Activated naive CD8-positive, alpha-beta T cell treated with anti-CD3 and anti-CD28 coated beads for 36 hours (primary cell): Measurements from ENCODE around the gene PEPD. TPM values are rescaled to one million over a fixed set of nuclear protein-coding genes. Genes with fewer than 3 reads are reported as not detected.

Experiments used
- DNase-seq: peaks from one replicate; pipeline ENCODE4 v3.0.0; 2021
- H3K27ac Mint-ChIP-seq: one replicate; pipeline ENCODE4 v1.8.0; 2022; ENCODE audit warnings: mild to moderate bottlenecking, moderate library complexity, mixed read lengths
- H3K27me3 Mint-ChIP-seq: one replicate; pipeline ENCODE4 v1.8.0; 2022; ENCODE audit warnings: mild to moderate bottlenecking, mixed read lengths
- H3K36me3 Mint-ChIP-seq: one replicate; pipeline ENCODE4 v1.8.0; 2021; ENCODE audit warnings: mild to moderate bottlenecking, mixed read lengths
- H3K4me1 Mint-ChIP-seq: one replicate; pipeline ENCODE4 v1.8.0; 2021; ENCODE audit warnings: mixed read lengths
- H3K4me3 Mint-ChIP-seq: one replicate; pipeline ENCODE4 v1.8.0; 2022; ENCODE audit warnings: mild to moderate bottlenecking, moderate library complexity, mixed read lengths
- H3K9me3 Mint-ChIP-seq: one replicate; pipeline ENCODE4 v1.8.0; 2022; ENCODE audit warnings: mixed read lengths
- total RNA-seq, 2 experiments: library from RNA; stranded (reverse); gene quantifications; one replicate each; pipeline ENCODE4 v1.2.3, GENCODE V29; 2021

The PEPD gene
- total RNA-seq, 2 experiments from 2014 or later, result 36.3 to 39.4 TPM

DNA sequence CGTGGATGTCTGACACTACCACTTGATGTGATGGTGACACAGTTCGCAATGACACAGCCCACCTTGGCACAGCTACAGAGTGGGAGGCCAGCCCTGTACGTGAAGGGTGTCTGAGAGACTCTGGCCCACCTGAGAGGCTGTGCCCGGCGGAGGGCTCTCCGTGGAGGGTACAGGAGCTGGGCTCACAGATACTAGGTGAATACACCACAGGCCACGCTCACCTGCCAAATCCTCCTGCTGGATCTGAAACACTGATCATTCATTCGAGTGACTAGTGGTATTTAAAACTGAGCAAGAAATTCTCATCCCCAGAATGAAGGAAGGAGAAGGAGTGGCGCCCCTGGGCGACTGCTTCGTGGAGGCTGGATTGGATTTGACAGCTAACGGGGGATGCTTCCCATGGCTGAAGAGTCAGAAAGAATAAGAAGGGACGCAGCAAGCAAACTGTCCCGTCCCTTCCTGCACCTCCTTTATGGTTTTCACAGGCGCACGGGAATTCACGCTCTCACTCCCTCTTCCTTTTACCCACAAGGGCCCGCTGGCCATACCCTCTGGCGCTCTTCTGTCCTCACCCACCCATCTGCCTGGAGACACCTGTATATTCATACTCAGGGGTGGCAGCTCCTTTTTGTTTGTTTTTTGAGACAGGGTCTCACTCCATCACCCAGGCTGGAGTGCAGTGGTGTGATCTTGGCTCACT is 123.1 kb downstream of the PEPD start:
- H3K4me1 Mint-ChIP-seq, result no peaks in the 10 kb centered on the region
- H3K27ac Mint-ChIP-seq, result no peak overlapping the region
- no peaks in the 10 kb centered on the region for H3K9me3 Mint-ChIP-seq
- no peak overlapping the region for H3K4me3 Mint-ChIP-seq
- H3K27me3 Mint-ChIP-seq, result no peaks in the 10 kb centered on the region
- H3K36me3 Mint-ChIP-seq, result no peaks in the 10 kb centered on the region
- DNase-seq, result no peak

DNA sequence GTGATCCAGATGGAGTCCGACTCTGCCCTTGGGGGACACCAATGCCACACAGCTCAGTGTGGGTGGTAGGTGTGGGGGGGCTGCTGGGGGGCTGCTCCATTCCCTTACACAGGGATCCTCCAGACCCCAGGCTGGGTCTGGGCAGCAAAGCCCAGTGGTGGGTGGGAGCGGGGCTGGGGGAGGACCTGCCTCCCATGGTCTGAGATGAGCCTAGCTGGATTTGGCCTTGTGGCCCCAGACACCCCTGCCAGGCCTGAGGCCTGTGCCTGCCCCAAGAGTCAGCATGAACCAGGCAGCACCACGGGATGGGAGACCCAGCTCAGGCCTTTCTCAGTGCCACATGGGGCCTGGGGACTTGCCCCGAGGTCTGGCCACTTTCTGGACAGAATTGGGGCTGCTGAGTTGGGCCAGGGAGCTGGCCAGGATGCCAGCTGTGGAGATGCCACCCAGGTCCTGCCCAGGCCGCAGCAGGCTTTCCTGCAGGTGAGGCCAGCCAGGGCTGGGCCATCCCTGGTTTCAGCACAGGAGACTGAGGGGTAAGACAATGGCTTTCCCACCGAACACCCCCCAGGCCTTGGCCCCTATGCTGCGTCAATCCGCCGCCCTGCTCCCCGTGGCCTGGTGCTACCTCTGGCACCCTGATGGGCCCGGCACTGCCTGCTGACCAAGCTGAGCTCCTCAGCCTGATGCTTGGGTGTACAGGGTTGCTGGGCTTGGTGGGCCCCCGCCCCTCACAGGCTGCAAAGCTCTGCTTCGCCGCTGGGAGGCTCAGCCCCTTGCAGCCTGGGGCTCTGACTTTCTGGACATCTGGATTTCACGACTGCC is 123.8 kb downstream of the PEPD start:
- Mint-ChIP-seq H3K9me3 (no peaks in the 10 kb centered on the region), H3K27ac (no peak overlapping the region), H3K4me1 (no peaks in the 10 kb centered on the region), H3K27me3 (no peaks in the 10 kb centered on the region), H3K36me3 (no peaks in the 10 kb centered on the region), H3K4me3 (no peak overlapping the region)
- DNase-seq, result no peak

DNA sequence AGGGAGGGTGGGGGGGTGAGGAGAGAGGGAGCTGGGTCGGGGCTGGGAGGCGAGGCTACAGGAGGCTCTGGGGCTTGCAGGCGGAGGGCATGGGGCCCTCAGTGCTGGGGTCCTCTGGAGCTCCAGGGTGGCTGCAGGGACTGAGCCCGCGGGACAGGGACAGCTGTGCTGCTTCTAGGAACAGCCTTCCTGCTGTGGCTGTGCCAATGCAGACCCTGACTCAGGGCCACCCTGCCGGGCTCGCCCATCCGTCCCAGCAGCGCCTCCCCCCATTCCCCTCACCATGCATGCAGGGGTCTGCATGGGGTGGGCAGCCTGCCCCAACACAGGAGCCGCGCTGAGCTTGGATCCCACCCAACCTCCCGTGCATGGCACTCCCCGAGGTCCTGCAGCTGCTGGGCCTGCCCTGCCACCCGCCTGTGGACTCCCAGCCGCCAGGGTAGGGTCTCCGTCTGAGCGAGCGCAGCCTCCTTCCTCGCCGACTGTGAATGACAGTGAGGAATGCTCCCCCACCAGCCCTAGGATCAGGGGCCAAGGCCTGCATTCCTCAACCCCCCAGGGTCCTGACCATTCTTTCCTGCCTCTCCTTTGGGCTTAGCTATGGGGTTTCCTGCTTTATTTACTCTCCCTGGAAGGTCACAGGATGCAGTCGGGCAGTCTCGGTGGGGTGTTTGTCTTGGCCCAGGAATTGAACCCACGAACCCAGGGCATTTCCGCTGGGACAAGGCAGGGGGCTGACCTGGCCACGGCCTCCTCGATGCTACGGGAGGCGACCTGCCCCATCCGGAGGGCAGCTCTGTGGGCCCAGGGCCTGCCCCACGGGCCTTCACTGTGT is 124.7 kb downstream of the PEPD start:
- DNase-seq, result no peak
- Mint-ChIP-seq H3K9me3 (no peaks in the 10 kb centered on the region), H3K4me3 (no peak overlapping the region), H3K27ac (no peak overlapping the region), H3K27me3 (no peaks in the 10 kb centered on the region), H3K4me1 (no peaks in the 10 kb centered on the region), H3K36me3 (no peaks in the 10 kb centered on the region)

DNA sequence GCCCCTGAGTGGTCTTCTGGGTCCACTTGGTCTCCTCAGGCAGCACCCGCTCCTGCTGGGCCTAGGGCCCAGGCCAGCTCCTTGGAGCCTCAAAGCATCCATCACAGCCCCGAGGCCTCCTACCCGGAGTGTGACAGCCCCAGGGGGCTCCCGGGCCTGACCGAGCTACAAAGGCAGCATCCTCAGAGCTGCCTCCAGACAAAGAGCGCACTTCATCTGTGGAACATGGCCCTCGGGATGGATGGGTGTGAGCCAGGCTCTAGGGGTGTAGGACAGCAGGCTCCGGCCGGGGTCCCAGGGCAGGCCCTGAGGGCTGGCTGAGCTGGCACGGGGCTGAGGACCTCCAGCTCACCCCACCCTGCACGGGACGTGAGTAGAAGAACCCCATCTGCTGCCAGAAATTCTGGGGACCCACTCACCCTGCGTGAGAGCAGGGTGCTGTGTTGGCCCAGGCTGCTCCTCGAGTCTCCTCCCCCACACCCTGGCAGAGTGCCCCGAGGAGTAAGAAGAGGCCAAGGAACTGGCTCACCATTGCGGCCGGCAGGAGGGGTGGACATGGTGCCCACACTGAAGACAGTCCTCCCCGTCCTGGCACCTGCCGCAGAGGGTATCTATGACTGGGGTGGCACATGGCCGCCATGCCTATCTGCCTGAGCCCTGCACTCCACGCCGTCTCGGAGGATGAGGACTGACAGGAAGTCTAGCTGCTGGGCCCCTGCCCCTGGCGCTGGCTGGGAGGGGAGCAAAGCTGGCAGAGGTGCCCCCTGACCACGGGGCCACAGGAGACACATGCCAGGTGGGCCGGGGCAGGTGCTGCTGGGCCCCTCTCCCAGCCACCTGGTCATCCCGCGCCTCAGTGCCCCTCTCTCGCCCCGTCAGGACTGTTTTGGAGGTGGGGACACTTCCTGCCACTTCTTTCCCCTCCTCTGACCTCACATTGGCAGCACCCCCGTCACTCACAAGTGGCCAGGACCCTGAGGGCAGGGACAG is 125.7 kb downstream of the PEPD start:
- no peaks in the 10 kb centered on the region for H3K27me3 Mint-ChIP-seq
- DNase-seq, result no peak
- no peak overlapping the region for H3K27ac Mint-ChIP-seq
- no peaks in the 10 kb centered on the region for H3K4me1 Mint-ChIP-seq
- H3K36me3 Mint-ChIP-seq, result no peaks in the 10 kb centered on the region
- no peaks in the 10 kb centered on the region for H3K9me3 Mint-ChIP-seq
- no peak overlapping the region for H3K4me3 Mint-ChIP-seq

DNA sequence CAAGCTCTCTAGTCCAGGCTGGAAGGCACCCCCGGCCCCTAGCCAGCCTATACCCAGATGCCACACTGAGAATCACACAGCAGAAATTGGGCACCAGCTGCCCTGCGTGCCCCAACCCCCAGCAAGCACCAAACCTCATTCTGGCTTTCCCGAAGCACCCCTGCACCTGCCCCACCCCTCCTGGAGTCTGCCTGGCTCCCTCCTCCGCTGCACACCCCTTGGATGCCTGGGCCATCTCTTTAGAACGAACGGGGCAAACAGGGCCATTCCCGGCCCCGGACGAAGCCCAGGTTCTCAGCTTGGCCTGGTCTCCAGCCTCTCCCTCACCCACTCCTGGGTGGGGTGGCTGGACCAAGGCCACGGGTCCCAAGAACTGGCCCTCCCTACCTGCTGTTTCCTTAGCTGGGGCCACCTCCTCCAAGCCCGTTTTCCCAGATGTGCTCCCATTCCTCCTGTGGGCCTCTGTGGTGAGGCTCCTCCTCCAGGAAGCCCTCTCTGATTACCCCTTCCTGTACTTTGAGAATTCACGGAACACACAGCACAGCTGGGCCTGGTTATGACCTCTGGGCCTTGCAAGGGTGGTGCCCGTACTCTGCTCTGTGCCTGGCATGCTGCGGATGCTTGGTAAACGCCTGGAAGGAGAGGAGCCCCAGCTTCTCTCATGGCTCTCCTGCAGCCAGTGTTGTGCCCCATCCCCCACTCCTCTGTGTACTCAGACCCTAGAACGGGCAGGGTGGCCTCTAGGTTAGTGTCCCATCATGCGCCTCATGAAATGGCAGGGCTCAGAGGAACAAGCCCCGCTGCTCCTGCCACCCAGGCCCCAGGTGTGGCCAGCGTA is 126.6 kb downstream of the PEPD start:
- no peak overlapping the region for H3K27ac Mint-ChIP-seq
- DNase-seq, result no peak

DNA sequence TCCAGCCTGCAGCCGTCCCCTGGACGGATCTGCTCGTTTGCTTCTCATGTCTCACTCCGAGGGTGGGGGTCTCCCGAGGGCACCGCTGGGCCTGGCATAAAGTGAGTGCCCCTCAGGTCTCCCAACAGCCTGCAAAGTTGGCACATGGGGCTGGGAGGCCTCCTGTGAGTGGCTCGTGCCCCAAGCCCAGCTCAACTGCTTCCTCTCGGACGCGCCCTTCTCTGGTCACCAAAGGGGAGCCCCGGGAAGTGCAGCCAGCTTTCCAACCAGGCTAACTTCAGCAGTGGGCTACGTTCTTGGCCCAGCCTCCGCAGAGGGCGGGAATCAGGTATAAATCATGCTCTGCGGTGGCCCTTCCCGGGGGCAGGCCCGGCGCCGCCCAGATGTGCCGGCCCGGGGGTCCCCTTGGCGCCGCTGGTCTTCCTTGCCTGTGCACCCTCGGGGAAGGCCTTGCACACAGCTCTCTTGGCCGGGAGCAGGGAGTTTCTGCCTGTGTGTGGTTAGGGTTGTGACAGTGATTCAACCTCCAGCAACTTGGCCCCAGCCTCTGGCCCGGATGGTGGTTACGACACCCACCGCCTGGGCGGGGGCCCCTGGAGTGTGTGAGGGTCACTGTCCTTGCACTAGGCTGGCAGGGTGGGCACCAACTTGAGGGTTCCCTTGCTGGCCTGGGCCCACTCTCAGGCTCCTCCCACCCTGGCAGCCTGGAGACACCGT is 127.4 kb downstream of the PEPD start:
- H3K4me3 Mint-ChIP-seq, result no peak overlapping the region
- no peaks in the 10 kb centered on the region for H3K9me3 Mint-ChIP-seq
- H3K36me3 Mint-ChIP-seq, result no peaks in the 10 kb centered on the region
- H3K27ac Mint-ChIP-seq, result no peak overlapping the region
- H3K27me3 Mint-ChIP-seq, result no peaks in the 10 kb centered on the region
- no peaks in the 10 kb centered on the region for H3K4me1 Mint-ChIP-seq
- no peak for DNase-seq

More for the DNA sequence above, 126.6 kb downstream of the PEPD start:
- Mint-ChIP-seq H3K4me1 (no peaks in the 10 kb centered on the region), H3K4me3 (no peak overlapping the region), H3K9me3 (no peaks in the 10 kb centered on the region), H3K36me3 (no peaks in the 10 kb centered on the region), H3K27me3 (no peaks in the 10 kb centered on the region)

DNA sequence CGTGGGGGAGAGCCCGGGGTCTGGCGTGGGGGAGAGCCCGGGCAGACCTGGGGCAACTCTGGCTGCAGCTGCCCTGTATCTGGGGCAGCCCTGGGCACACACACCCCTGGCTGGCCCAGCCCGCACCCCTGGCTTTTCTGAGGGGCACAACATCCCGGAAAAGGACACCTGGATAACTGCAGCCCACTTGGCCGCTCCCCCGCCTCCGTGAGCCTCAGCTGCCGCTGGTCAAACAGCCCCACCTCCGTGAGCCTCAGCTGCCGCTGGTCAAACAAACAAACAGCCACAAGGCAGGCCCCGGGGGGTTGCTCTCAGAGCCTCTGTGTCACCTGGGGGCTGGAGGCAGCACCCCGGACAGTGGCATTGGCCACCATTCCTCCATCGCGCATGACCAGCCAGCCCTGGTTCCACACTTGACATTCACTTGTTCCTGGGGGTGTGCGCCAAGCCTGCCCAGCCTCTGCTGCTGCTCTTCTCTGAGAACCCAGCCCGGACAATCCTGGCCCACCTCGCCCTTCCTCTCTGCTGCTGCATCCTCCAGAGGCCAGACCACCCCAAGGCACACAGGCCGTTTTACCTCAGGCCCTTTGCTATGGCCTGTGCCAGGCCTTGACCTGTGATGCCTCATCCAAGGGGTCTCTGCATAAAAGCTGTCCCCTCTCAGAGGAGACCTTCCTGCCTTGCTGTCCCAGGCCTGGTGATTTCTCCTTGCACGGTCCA is 128.1 kb downstream of the PEPD start:
- no peaks in the 10 kb centered on the region for H3K27me3 Mint-ChIP-seq
- no peaks in the 10 kb centered on the region for H3K4me1 Mint-ChIP-seq
- H3K9me3 Mint-ChIP-seq, result no peaks in the 10 kb centered on the region
- H3K27ac Mint-ChIP-seq, result no peak overlapping the region
- no peak for DNase-seq
- H3K4me3 Mint-ChIP-seq, result no peak overlapping the region
- H3K36me3 Mint-ChIP-seq, result no peaks in the 10 kb centered on the region

DNA sequence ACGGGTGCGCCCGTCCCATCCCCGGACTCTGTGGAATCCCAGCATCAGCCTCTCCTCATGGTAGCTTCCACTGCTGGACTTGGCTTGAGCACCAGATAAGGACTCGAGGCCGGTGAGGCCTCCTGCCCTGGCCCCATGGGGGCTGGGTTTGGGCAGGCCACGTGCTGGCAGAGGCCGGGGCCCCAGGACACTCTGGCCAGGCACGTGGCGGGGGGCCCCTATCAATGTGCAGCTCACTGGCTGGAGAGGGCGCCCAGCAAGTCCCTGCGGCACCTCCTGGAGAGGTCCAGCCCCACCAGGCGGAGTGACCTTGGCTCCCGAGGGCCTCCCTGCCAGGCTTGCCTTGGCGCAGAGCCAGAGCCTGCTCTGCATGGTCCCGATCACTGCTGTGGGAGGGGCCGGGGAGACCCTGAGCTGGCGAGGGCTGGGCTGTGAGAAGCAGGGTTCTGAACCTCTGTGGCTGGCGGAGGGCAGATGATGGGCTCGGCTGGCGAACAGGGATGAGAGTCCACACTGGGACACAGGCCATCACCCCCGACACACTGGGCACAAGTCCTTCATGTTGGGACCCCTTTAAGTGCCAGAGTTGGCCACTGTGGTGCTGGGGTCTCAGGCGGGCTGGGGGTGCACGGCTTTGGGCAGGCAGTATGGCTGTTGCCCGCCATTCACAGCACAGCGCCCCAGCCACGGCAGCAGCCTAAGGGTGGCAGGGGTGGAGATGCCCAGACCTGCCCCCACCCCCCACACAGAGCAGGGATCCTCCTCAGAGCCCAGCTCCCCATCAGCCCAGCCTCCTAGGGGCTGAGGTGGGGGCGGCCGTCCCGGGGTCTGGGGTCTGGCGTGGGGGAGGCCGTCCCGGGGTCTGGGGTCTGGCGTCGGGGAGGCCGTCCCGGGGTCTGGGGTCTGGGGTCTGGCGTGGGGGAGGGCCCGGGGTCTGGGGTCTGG is 129.0 kb downstream of the PEPD start:
- no peaks in the 10 kb centered on the region for H3K9me3 Mint-ChIP-seq
- no peak overlapping the region for H3K27ac Mint-ChIP-seq
- no peaks in the 10 kb centered on the region for H3K4me1 Mint-ChIP-seq
- H3K27me3 Mint-ChIP-seq, result no peaks in the 10 kb centered on the region
- H3K4me3 Mint-ChIP-seq, result no peak overlapping the region
- H3K36me3 Mint-ChIP-seq, result no peaks in the 10 kb centered on the region
- no peak for DNase-seq

DNA sequence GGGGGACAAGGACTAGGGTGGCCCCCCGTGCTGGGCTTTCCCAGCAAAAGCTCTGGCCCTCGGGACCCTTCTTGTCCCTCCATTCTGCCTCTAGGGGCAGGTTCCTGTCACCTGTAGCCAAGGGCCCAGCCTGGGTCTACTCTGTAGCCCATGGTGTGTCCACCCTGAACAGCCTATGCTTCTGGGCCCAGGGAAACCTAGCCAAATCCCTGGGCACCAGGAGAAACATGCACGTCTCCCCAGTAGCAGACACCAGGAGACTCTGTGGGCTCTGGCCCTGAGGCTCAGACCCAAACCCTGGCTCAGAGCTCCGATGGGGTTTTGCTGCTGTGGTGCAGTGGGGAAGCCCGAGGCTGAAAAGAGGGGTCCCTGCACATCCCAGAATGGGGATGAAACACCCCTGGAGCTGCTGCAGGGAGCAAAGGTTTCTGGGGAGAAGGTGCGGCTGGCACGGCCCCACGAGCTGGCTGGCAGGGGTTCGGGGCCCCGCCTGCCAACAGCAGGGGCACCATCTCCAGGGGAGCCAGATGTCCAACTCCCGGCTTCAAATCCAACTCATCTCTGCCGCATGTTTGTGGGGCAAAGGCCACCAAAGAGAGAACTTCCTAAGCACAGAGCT is 129.9 kb downstream of the PEPD start:
- Mint-ChIP-seq H3K27me3 (no peaks in the 10 kb centered on the region), H3K9me3 (no peaks in the 10 kb centered on the region), H3K27ac (no peak overlapping the region), H3K4me3 (no peak overlapping the region), H3K4me1 (no peaks in the 10 kb centered on the region), H3K36me3 (peaks cover 3% of the 10 kb centered on the region)
- no peak for DNase-seq

DNA sequence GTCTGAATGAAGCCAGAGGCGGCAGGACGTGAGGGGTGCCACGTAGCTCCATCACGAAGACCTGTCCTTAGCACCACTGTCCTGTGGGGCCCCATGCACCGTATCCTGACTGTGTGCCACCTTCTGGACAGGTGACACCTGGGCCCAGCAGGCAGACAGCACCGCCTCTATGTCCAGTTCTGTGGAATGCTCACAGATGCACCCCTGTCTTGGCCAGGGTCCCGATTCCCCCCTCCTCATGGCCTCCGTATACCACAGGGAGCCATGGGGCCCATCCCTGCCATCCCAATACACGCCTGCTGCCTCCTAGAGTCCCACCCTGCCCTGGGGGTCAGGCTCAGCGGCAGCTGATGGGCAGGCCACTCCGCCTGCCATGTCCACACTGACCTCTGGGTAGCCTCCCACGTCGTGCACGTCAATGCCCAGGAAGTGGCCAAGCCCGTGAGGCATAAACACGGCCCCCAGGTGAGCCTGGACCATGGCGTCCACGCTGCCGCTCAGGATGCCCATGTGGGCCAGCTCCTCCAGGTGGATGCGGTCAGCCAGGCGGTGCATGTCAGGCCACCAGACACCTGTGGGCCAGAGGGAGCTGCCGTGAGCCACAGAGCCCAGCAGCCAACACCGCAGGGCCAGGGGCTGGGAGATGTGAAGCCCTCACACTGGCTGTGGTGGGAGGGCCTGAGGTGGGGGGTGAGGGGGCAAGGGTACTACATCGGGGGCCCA is 130.5 kb downstream of the PEPD start:
- Mint-ChIP-seq H3K27ac (no peak overlapping the region), H3K9me3 (no peaks in the 10 kb centered on the region), H3K27me3 (no peaks in the 10 kb centered on the region), H3K4me3 (no peak overlapping the region), H3K36me3 (peaks cover 3% of the 10 kb centered on the region), H3K4me1 (no peaks in the 10 kb centered on the region)
- DNase-seq, result no peak
